H1 (cell line): ENCODE results near the gene TMCC3. TPM values are rescaled to one million over a fixed set of nuclear protein-coding genes. Genes with fewer than 3 reads are reported as not detected.

ENCODE experiments used
- CHD7 ChIP-seq: fragments of 300-600 bp; sonication (generic); IDR thresholded peaks from 2 replicates; pipeline ENCODE4 v1.7.1; 2012; ENCODE audit warnings: low read length, moderate library complexity, mild to moderate bottlenecking, inconsistent platforms; ENCODE audit not compliant: insufficient replicate concordance
- polyA plus RNA-seq, 7 experiments: library from polyadenylated mRNA; depleted of rRNA in 3 of 7; stranded (reverse) in 5 of 7; unstranded in 2 of 7; fragments of >200 nt in 5 of 7; fragments of 200-250 nt in 2 of 7; gene quantifications; 1 replicate in 5 of 7; 2 replicates in 1 of 7; 4 replicates in 1 of 7; pipeline versions ENCODE4 v1.2.1 to v1.2.3, GENCODE V29; 2011 to 2013; ENCODE audit warnings: missing spikeins in 2 of 7, mixed read lengths in 2 of 7
- total RNA-seq: library from RNA; stranded (reverse); fragmentation: NEBNext Ultra II Directional; extraction: Animal tissue kit (Norgen Biotek cat#: 25700); gene quantifications from 2 replicates; pipeline ENCODE4 v1.2.1, GENCODE V29; 2021

TMCC3 gene
- total and polyA plus RNA-seq, 2 of the 8 experiments (the other 6 are each of a cell fraction or from before 2014, with no cell fraction given) = 1.7 to 4.1 TPM

DNA sequence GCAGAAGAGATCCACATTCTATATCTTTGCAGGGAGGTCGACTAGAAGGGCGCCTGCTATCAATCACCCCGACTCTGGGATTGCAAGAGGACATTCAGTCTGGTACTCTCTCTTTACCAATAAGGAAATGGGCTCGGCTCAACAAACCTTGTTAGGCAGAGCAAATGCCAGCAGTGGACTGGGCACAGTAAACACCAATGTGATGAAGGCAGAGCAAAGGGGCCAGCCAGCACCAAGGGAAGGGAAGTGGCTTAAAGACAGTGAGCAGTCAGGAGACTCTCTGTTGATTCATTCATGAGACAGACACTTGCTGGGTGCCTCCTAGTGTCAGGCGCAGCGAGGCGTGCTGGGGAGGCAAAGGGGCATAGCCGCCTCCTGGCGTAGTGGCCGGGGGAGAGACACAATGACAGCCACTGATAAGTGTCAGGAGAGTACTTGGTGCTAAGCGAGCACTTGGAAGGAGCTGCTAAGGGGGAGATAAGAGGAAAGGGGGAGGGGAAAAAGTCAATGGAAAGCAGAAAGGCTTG is 34.1 kb downstream of the TMCC3 start (continued):
- no peak for TF ChIP-seq CHD7
- TF ChIP-seq, all 59 proteins: peak for 0
